ENCODE results near the gene DDX28. TPM values are rescaled to one million over a fixed set of nuclear protein-coding genes. Genes with fewer than 3 reads are reported as not detected.

DDX28 gene
- total and polyA plus RNA-seq, 9 of the 15 experiments (the other 6 are each of a cell fraction or from before 2014, with no cell fraction given), result 2.8 to 24.5 (median 15.9) TPM

GRCh38 chr16:68070249-68070730 lies 47.3 kb upstream of the DDX28 start:
- Histone ChIP-seq H3K4me3 (no peak overlapping the region), H3K27me3 (ENCODE audit: control insufficient read depth in 2 of 2, insufficient read depth in 2 of 2, low read length in 2 of 2) (no peaks in the 10 kb centered on the region), H3K79me2 (ENCODE audit: control insufficient read depth, insufficient read depth, low read length) (no peaks in the 10 kb centered on the region), H3K4me1 (replicated peaks in 1 of 2; ENCODE audit: control insufficient read depth in 2 of 2, insufficient read depth in 2 of 2, low read length in 2 of 2) (peaks cover 9% of the 10 kb centered on the region in 2 experiments), H3K27ac (ENCODE audit: extremely low read depth, low read depth, low read length) (no peak overlapping the region), H4K20me1 (replicated peaks; ENCODE audit: control insufficient read depth, insufficient read depth, low read length) (no peaks in the 10 kb centered on the region), H3K9me3 (replicated peaks; ENCODE audit: control insufficient read depth, insufficient read depth, low read depth, low read length) (no peaks in the 10 kb centered on the region), H3K9ac (ENCODE audit: insufficient read depth in 1 of 2, low read depth in 2 of 2, low read length in 2 of 2) (no peak overlapping the region), H3K4me2 (ENCODE audit: insufficient read depth, low read length) (no peak overlapping the region), H3K36me3 (ENCODE audit: control insufficient read depth, insufficient read depth, low read length) (peaks cover 79% of the 10 kb centered on the region; the same call in 2 of the 3 replicates), H2AFZ (ENCODE audit: low read depth, low read length) (no peak overlapping the region), H3K9me1 (ENCODE audit: control insufficient read depth, insufficient read depth, low read length) (no peaks in the 10 kb centered on the region)
- 94% methylated on average over 2 of the region's 2 CpGs for WGBS (ENCODE audit: insufficient coverage, low coverage, missing lambda C conversion rate)
- no TSS peak for BruUV-seq (replicated peaks)
- TF ChIP-seq THRA (IDR thresholded peaks at IDR 0.05) (no peak), ZNF3 (CRISPR knock-in tag; IDR thresholded peaks at IDR 0.05) (no peak)
- in situ Hi-C loops (cut with MboI), result loop anchor here (10.0 kb wide), 1 partner anchor 155 kb away; no protein-coding TSS in a partner anchor
- intact Hi-C loops (cut with micrococcal nuclease), result no loop called here
- ChIA-PET POLR2A (interaction anchor here (0.7 kb wide), 1 partner anchor 35 kb away, joined by 3 read pairs; no protein-coding TSS in a partner anchor), CTCF (ENCODE audit: low intra/inter-chr PET ratio) (no interaction called here)
- FAIRE-seq (no peak), ATAC-seq (no peak), DNase-seq (ENCODE audit: extremely low read depth in 1 of 4, low spot score in 3 of 4) (no peak)

Measured in K562 (cell line).